Muscle of arm (tissue), 12 donors: ENCODE data around the gene CDA. TPM values are rescaled to one million over a fixed set of nuclear protein-coding genes. Genes with fewer than 3 reads are reported as not detected.

Source experiments
- DNase-seq: peaks from one replicate; pipeline ENCODE4 v3.0.0-alpha.2; 2013
- polyA plus RNA-seq, 12 donors: library from polyadenylated mRNA; unstranded; fragments of 120-200 nt; gene quantifications; one replicate each; pipeline ENCODE4 v1.2.1, GENCODE V29; 2013; ENCODE audit not compliant: insufficient read length in 12 of 12

The CDA gene
- polyA plus RNA-seq, 12 donors, result 0.32 to 5.8 (median 0.49) TPM; not detected in 2

DNA sequence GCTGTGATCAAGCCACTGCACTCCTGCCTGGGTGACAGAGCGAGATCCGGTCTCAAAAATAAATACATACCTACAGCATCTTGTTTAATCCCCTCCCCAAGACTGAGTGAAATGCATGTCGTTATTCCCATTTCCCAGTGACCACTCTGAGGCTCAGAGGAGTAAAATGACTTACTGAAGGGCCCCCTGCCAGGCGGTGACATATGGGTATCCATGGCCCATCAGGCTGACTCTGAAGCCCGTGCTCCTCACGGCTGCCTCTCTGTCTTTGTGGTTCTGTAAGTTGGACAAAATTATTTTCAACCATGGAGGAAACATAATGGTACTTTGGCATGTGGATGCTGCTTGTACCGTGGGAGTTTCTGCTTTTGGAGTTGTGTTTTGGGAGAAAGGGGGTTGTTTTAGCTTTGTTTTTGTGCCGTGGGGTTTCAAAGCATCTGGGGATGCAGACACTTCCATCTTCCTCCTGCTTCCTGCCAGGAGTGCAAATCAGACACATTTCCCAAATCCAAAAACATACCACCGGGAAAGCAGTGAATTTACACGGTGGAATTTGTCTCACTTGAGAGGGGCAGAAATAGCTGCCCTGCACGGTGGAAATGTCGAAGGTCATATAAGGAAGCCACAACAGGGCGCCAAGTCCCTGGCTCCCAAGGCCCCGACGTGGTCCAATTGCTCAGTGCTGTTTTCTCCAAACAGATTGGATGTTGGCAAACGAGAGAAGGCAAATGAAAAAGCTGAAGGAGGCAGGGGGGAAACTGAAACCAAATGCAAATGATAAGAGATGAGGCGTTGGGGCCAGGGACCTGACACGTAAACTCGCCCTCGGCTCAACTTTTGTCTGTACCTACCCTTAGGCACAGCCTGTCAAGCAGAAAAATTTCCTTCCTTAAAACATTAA, 27.3 kb downstream of the CDA start:
- no peak for DNase-seq

DNA sequence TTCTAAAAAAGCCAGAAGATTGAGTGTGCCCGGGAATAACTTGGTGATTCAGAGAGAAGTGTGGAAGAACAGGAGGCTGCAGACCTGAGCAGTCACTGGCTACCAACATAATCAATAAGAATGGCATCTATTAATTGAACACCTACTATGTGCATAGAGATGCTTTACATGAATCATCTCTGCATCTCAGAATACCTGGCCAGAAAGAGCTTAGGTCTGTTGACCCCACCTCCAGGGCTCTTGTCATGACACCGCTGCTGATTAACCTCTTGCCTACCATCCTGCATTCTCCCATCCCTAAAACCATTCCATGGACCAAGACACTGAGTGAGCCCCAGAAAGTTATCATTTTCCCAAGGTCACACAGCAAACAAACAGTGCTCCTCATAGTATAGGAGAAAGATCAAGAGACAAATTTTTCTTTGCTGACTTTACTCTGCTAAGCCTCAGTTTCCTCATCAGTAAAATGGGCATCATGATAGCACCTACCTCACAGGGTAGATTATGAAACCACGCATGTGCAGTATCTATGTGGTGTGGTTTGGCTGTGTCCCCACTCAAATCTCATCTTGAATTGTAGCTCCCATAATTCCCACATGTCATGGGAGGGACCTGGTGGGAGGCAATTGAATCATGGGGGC, 28.1 kb downstream of the CDA start:
- no peak for DNase-seq

DNA sequence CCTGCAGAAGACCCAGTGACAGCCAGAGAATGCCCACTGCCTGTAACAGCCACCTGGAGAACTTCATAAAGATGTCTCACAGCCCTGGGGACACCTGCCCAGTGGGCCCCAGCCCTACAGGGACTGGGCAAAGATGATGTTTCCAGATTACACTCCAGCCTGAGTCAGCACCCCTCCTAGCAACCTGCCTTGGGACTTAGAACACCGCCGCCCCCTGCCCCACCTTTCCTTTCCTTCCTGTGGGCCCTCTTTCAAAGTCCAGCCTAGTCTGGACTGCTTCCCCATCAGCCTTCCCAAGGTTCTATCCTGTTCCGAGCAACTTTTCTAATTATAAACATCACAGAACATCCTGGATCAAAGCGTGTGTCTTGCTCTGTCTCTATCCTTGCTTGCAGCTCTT, 29.7 kb downstream of the CDA start:
- DNase-seq, result no peak

DNA sequence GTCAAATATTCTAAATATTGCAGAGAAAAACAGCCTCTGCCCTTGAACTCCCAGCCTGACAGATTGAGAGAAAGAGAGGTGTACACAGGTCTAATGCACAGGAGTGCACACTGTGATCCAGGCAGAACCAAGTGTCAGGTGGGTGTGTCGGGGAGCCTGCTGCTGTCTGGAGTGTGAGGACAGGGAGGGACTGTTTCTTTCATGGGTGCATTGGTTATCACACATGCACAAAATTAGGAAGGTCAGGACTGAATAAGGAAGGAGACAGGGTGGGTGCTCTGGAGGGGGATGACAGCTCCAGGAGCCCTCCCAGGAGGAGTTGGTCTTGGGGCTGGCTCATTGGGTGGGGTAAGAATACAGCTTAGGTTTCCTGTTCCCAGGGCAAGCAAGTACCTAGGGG, 31.1 kb downstream of the CDA start:
- DNase-seq, result no peak

DNA sequence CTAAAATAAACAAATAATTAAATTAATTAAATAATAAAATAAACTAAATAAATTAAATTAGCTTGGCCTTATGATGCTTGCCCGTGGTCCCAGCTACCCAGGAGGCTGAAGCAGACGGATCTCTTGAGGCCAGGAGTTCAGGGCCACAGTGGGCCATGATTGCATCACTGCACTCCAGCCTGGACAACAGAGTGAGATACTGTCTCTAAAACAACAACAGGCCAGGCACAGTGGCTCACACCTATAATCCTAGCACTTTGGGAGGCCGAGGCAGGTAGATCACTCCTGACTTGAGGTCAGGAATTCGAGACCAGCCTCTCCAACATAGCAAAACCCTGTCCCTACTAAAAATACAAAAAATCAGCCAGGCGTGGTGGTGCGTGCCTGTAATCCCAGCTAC, 32.1 kb downstream of the CDA start:
- DNase-seq, result no peak

DNA sequence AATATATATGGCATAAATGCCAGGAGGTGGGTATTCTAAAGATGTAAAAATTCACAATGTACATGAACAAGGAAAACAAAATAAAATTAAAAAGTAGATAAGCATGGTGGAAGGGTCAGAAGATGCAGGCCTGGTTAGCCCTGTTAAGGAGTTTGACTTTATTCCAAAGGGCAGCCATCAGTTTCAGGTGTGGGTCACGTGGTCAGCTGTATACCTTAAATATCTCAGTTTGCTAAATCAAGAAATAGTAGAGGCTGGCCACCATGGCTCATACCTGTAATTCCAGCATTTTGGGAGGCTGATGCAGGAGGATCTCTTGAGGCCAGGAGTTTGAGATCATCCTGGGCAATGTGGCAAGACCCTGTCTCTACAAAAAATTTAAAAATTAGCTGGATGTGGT, 35.8 kb downstream of the CDA start:
- DNase-seq, result no peak

DNA sequence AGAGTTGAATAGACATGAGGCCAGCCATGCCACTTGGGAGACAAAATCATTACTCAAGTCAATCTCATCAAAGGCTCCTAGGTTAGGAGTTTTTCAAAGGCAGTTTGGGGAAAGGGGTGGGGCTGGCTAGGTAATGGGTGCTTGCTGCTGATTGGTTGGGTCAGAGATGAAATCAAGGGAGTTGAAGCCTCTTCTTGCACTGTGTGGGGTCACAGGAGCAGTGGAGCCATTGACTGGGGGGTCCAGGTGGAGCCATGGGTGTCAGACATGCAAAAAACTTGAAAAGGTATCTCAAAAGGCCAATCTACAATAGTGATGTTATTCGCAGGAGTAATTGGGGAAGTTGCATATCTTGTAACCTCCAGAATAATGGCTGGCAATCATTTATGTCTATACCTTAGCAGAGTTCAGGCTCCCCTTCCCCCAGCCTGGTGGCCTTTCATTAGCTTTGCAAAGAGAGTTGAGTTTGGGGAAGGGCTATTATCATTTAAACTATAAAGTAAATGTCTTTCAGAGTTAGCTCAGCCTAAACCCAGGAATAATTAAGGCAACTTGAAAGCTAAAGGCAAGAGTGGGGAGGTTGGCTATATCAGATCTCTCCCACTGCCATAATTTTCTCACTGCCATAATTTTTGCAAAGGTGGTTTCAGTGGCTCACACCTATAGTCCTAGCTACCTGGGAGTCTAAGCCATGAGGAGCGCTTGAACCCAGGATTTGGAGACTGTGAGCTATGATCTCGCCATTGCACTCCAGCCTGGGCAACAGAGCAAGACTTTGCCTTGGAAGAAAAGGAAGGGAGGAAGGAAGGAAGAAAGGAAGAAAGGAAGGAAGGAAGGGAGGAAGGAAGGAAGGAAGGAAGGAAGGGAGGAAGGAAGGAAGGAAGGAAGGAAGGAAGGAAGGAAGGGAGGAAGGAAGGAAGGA, 36.5 kb downstream of the CDA start:
- DNase-seq, result no peak

DNA sequence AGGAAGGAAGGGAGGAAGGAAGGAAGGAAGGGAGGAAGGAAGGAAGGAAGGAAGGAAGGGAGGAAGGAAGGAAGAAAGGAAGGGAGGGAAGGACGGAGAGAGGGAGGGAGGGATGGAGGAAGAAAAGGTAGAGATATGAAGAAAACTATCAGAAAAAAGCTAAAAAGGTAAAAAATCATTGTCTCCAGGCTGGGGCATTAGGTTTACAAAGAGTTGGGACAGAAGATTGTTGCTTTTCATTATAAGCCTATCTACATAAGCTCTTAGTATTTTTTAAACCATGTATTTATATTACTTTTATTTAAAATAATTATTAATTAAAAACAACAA, 37.2 kb downstream of the CDA start:
- DNase-seq, result no peak

DNA sequence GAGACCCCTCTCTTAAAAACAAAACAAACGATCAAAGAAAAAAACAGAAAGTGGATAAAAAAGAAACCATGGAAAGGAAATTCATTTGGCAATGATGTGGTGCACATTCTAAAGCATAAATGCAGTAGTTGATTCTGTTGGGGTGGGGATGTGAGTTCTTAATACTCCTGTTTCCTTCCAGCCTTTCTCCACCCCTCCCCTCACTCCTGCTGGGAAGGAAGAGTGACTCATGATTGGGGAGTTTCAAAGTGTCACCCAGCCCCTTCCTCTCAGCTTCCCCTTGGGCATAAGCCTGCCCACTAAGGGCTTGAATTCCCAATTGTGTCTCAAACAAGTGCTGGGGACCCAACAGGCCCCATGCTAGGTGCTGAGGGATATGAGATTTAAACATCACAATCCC, 37.6 kb downstream of the CDA start:
- no peak for DNase-seq

DNA sequence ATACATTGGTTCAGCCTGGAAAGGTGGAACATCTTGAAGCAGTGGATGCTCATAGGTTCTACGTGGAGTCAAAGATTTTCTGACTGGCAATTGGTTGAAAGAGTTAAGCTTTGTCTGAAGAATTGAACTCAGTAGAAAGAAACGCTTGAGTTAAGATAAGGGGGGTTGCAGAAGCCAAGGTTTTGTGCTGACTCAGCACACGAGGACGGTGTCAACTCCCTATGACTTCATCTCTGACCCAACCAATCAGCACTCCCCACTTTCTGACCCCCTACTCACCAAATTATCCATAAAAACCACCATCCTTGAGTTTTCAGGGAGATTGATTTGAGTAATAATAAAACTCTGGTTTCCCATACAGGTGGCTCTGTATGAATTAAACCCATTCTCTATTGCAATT, 41.8 kb downstream of the CDA start:
- no peak for DNase-seq

DNA sequence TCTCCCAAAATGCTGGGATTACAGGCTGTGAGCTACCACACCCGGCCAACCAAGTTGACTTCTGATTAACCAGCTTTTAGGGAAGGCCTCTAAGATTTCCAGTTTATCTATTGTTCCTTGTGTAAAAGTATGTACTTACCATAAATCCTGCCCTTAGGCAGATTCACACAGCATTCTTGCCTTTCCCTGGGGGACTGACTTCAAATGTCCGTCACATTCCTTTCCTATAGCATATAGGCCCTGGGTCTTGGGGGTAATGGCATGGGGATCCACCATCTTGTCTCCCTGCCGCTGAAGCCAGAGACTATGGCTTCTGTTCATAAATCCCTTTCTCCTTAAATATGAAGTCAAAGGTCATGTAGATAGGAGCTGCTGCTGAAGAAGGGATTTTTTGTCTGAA, 43.5 kb downstream of the CDA start:
- no peak for DNase-seq

DNA sequence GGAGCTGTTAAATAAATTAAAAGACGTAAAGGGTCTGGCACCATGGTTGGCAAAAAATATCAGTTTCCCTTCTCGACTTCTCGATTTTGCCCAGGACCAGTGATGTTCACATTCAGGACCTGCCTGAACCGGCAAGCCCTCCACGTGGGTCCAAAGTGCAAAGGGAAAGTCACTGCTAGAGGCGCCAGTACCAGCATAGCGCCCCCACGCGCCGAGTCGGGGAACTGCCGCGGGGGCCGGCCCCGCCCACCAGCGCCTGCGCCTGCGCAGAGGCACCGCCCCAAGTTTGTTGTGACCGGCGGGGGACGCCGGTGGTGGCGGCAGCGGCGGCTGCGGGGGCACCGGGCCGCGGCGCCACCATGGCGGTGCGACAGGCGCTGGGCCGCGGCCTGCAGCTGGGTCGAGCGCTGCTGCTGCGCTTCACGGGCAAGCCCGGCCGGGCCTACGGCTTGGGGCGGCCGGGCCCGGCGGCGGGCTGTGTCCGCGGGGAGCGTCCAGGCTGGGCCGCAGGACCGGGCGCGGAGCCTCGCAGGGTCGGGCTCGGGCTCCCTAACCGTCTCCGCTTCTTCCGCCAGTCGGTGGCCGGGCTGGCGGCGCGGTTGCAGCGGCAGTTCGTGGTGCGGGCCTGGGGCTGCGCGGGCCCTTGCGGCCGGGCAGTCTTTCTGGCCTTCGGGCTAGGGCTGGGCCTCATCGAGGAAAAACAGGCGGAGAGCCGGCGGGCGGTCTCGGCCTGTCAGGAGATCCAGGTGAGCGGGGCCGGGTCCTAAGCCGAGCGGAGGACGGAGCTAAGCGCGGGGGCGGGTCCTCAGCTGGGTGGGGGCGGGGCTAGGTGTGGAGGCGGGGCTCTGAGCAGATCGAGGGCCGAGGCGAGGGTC, 44.5 kb downstream of the CDA start, which contains the start of gene PINK1:
Gene PINK1 (plus strand): TSS at position 269 of the 875 bp plus-strand sequence. CDS start 91 bp downstream, at position 360.
- peak; percentile 58 for DNase-seq

DNA sequence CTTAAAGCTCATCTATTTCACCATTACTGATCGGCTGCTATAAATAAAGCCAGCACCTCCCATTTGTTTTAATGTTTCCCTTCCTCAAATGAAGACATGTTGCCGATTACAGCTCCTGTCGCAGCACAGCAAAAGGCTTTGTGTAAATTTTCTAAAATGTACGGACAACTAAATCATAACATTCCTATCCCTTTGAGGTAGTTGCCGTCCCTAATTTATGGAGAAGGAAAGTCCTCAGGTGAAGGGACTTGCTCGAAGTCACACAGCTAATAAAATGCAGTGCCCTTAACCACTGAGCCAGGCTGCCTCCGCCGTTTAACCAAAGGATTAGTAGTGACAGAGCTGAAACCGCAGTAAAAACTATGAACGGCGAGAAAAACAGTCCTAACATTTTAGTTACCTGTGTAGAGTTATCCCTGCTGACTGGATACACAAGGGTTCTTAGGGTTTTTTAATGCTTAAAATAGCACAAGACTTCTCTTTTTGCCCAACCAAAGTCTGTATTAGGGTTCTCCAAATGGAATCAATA, 45.2 kb downstream of the CDA start:
- DNase-seq, result no peak

DNA sequence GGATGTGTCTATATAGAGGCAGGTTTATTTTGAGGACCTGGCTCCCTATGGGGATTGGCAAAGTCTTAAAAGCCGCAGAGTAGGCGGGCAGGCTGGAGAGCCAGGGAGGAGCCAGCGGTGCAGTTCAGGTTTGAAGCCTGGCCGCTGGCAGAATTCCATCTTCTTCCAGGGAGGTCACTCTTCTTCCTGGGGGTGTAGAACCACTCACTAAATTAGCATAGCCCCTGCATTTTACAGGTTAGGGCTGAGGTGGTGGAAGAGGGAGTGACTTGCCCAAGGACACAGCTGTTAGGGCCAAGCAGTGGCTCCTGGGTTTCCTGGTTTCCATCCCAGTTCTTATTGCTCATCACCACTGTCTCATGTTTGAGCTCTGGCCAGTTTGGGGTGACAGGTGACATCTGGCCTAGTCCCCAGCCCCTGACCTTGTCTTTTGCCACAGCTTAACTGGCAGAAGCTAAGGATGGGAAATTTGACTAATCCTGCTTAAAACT, 45.7 kb downstream of the CDA start:
- DNase-seq, result no peak

DNA sequence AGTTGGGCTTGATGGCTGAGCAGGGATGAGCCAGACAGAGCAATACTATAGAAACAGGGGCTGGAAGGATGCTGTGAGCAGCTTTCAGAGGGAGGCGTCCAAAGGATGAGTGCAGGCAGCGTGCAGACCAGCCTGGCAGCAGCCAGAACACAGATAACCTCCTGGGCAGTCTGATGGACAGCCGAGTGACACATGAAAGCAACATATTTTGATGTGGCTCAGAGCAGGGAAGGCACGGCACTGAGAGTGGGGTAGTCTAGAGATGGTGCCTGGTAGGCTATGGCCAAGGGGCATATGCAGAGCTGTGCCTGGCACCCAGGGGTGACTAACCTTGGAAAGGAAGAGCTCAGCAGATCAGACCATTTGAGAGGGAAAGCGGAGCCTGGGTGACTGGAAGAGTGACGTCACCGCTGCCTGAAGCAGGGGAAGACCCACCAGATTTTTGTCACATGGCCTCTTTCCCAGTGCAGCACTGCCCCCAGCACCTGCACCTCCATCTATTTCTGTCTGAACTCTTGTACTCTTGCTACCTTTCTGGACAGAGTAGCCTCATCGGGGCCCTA, 48.0 kb downstream of the CDA start:
- DNase-seq, result no peak

DNA sequence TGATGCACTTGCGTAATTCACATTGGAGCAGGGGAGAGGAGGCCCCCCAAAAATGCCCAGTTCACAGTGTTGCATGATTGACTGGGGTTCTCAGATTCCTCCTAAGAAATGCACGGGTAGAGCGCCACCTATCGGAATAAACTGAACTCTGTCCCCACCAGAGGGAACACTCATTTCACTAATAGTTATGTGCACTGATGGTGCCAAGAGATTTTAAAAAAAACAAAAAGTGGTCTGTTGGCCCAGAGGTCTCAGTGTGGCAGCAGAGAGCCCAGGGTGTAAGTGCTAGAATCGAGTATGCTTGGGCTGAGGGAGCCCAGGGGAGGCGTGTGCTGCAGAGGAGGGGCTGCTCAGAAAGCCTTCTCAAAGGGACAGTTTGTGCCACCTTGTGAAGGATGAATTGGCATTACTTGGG, 51.3 kb downstream of the CDA start:
- peak; percentile 48 for DNase-seq

DNA sequence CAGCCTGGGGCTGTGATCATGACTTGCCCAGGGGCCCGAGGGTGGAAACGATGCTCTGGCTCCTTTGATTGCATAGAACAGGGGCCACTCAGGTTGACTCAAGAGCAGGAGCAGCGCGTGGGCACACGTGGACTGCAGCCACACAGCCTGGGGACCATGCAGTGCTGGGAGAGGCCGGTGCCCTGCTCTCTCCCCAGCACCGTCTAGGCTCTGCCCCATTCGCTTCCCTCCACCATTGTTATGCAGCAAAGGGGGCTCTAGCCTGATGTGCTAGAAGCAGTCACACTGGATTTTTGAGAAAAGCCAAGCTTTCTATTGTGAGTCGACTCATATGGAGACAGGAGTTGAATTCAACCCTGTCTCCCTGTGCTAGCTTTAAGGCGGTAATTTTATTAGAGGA, 53.1 kb downstream of the CDA start:
- no peak for DNase-seq

DNA sequence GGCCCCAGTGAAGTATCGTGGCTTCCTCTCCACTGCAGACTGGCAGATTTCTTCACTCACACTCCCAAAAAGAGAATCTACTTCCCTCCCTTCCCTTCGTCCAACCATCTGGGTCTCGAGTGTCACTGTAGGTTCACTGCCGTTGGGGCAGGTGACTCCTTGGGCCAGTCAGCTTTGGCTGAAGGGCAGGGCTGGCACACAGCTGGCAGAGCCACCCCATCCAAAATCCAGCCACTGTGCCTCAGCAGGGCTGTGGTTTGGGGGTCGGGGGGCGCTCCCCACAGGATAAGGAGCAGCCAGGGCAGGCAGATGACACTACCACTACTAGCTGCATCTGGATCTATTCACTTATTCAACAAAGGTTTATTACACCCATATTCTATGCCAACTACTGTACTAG, 54.2 kb downstream of the CDA start:
- no peak for DNase-seq

DNA sequence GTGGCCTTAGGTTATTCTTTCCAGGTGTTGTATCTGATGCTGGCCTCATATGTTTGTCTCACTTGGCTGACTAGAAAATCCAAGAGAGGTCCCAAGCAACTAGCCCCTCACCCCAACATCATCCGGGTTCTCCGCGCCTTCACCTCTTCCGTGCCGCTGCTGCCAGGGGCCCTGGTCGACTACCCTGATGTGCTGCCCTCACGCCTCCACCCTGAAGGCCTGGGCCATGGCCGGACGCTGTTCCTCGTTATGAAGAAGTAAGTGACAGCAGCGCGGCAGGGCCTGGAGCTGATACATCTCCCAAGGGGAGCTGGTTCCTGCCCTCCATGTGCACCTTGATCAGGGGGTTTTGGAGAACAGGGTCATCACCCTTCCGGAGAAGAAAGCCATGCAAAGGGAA, 55.5 kb downstream of the CDA start:
- DNase-seq, result no peak

DNA sequence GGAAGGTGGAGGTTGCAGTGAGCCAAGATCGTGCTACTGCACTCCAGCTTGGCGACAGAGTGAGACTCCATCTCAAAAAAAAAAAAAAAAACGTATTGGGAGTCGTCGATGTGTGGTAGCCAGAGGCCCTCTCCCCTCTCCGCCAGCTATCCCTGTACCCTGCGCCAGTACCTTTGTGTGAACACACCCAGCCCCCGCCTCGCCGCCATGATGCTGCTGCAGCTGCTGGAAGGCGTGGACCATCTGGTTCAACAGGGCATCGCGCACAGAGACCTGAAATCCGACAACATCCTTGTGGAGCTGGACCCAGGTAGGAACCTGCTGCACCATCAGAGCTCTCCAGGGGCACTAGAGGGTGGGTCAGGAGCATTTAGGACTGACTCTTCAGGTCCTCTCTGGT, 56.5 kb downstream of the CDA start:
- no peak for DNase-seq

DNA sequence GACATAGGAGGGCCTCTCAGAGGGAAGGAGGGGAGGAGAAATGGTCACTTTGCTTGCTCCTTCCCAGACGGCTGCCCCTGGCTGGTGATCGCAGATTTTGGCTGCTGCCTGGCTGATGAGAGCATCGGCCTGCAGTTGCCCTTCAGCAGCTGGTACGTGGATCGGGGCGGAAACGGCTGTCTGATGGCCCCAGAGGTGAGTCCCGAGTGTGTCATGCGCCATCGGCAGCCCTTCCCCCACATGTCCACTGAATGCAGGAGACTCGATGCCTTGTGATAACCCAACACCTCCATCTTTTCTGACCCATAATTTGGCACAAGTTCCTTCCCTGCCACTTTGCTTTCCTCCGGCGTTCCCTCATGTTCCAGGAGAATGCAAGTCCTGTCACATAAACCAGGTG, 59.5 kb downstream of the CDA start:
- no peak for DNase-seq
